NT2/D1 (cell line): ENCODE measurements around the gene MEIOB.

Source experiments
- SUZ12 ChIP-seq: IDR thresholded peaks from 2 replicates; pipeline ENCODE4 v1.6.1; 2011; ENCODE audit not compliant: insufficient read length, insufficient read depth; ENCODE audit errors: extremely low read depth
- YY1 ChIP-seq: IDR thresholded peaks from 2 replicates; pipeline ENCODE4 v1.6.1; 2011; ENCODE audit not compliant: insufficient read length, insufficient read depth
- ZNF274 ChIP-seq: IDR thresholded peaks from 2 replicates; pipeline ENCODE4 v1.6.1; 2011; ENCODE audit warnings: mild to moderate bottlenecking, low read depth, low read length

- TF ChIP-seq YY1, result no peak
- no peak for TF ChIP-seq ZNF274
- no peak for TF ChIP-seq SUZ12
Observed at GRCh38 chr16:1834096-1834495, 37.9 kb downstream of the MEIOB start.
